Measurements from ENCODE around the gene APPL1. TPM values are rescaled to one million over a fixed set of nuclear protein-coding genes. Genes with fewer than 3 reads are reported as not detected.

Gene APPL1
- total RNA-seq, 1 donor from 2014 or later: 34.2 TPM

- DNase-seq (ENCODE audit: extremely low spot score, unreplicated experiment): no peak
- no peaks in the 10 kb centered on the region for H3K27me3 Mint-ChIP-seq
- H3K27ac Mint-ChIP-seq: no peak overlapping the region
- H3K9me3 Mint-ChIP-seq: no peaks in the 10 kb centered on the region
- peaks cover 18% of the 10 kb centered on the region for H3K36me3 Mint-ChIP-seq
- no peaks in the 10 kb centered on the region for H3K4me1 Mint-ChIP-seq (ENCODE audit: unreplicated experiment)
- no peak for TF ChIP-seq CTCF (conservative IDR thresholded peaks at IDR 0.05)
- H3K4me3 Mint-ChIP-seq: no peak overlapping the region
Observed at GRCh38 chr3:57252404-57252803, 24.9 kb downstream of the APPL1 start.

- Mint-ChIP-seq H3K4me3 (no peak overlapping the region), H3K36me3 (peaks cover 32% of the 10 kb centered on the region), H3K27ac (no peak overlapping the region), H3K9me3 (no peaks in the 10 kb centered on the region), H3K27me3 (no peaks in the 10 kb centered on the region), H3K4me1 (ENCODE audit: unreplicated experiment) (no peaks in the 10 kb centered on the region)
- TF ChIP-seq CTCF (conservative IDR thresholded peaks at IDR 0.05): no peak
- DNase-seq (ENCODE audit: extremely low spot score, unreplicated experiment): no peak
Observed at GRCh38 chr3:57256844-57257243, 29.3 kb downstream of the APPL1 start.

DNA sequence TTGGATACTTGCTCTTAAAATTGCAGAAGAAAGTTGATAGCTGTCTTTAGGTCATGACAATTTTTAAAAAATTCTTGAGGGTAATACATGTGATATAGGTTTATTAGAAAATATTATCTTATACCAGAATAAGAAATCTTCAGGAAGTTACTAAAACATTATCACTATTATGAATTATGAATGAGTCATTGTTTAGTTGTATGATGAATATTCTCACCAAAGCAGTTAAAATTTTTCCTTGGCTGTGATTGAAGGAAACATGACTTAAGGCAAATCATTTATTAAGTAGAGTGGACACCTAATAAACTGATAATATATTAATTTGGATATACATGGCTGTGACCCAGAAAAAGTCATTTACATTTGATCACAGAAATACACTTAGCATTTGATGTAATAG lies 30.1 kb downstream of the APPL1 start:
- DNase-seq (ENCODE audit: extremely low spot score, unreplicated experiment): no peak
- Mint-ChIP-seq H3K27ac (no peak overlapping the region), H3K27me3 (no peaks in the 10 kb centered on the region), H3K4me1 (ENCODE audit: unreplicated experiment) (no peaks in the 10 kb centered on the region), H3K36me3 (peaks cover 35% of the 10 kb centered on the region), H3K9me3 (no peaks in the 10 kb centered on the region), H3K4me3 (no peak overlapping the region)
- TF ChIP-seq CTCF (conservative IDR thresholded peaks at IDR 0.05): no peak

DNA sequence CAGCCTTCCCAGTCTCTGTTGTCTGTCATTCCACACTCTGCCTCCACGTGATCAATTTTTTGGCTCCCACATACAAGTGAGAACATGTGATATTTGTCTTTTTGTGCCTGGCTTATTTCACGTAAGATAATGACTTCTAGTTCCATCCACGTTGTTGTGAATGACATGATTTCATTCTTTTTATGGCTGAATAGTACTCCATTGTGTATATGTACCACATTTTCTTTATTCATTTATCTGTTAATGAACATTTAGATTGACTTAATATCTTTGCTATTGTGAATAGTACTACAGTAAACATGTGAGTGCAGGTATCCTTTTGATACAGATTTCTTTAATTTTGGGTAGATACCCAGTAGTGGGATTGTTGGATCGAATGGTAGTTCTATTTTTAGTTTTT lies 33.6 kb downstream of the APPL1 start:
- no peak for DNase-seq (ENCODE audit: extremely low spot score, unreplicated experiment)
- Mint-ChIP-seq H3K36me3 (peaks cover 64% of the 10 kb centered on the region), H3K4me3 (no peak overlapping the region), H3K27ac (no peak overlapping the region), H3K27me3 (no peaks in the 10 kb centered on the region), H3K9me3 (peaks cover 14% of the 10 kb centered on the region), H3K4me1 (ENCODE audit: unreplicated experiment) (no peaks in the 10 kb centered on the region)
- no peak for TF ChIP-seq CTCF (conservative IDR thresholded peaks at IDR 0.05)

DNA sequence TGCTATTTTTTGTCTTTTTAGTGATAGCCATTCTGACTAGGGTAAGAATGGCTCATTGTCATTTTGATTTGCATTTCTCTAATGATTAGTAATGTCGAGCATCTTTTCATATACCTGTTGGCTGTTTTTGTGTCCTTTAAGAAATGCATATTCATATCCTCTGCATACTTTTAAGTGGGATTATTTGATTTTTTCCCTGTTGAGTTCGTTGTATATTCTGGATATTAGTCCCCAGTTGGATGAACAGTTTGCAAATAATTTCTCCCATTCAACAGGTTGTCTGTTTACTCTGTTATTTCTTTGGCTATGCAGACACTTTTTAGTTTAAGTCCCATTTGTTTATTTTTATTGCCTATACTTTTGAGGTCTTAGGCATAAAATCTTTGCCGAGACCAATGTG lies 34.4 kb downstream of the APPL1 start:
- Mint-ChIP-seq H3K27me3 (no peaks in the 10 kb centered on the region), H3K36me3 (peaks cover 72% of the 10 kb centered on the region), H3K27ac (no peak overlapping the region), H3K9me3 (peaks cover 19% of the 10 kb centered on the region), H3K4me3 (no peak overlapping the region), H3K4me1 (ENCODE audit: unreplicated experiment) (no peaks in the 10 kb centered on the region)
- no peak for DNase-seq (ENCODE audit: extremely low spot score, unreplicated experiment)
- no peak for TF ChIP-seq CTCF (conservative IDR thresholded peaks at IDR 0.05)

DNA sequence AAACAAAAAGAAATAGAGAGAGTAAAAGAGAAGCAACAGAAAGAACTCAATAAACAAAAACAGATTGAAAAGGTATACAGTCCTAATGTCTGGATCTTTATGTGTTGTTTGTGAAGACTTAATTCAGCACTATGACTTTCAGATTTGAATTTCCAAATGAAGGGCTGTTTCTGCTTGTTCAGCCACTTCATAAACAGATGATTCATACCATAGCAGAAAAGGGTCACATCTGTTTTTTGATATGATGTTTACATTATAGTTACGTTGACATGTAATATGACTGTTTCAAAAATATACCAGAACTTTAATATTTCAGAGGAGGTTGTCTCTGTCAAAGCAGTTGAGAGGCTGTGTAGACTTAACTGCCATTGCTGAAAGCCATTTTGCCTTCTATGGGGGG lies 40.9 kb downstream of the APPL1 start:
- H3K36me3 Mint-ChIP-seq: peaks cover 47% of the 10 kb centered on the region
- no peak for TF ChIP-seq CTCF (conservative IDR thresholded peaks at IDR 0.05)
- no peaks in the 10 kb centered on the region for H3K27me3 Mint-ChIP-seq
- H3K27ac Mint-ChIP-seq: no peak overlapping the region
- no peaks in the 10 kb centered on the region for H3K4me1 Mint-ChIP-seq (ENCODE audit: unreplicated experiment)
- DNase-seq (ENCODE audit: extremely low spot score, unreplicated experiment): no peak
- peaks cover 17% of the 10 kb centered on the region for H3K9me3 Mint-ChIP-seq
- H3K4me3 Mint-ChIP-seq: no peak overlapping the region

Data from type B pancreatic cell (in vitro differentiated cells).